NCI-H146 treated with DMSO at 0.1 percent for 48 hours (cell line): ENCODE results near the gene TSEN2.
"Not testable (repeated sequence)": the region's sequence is repeated elsewhere in the genome, so short reads cannot be mapped to it uniquely, and the experiment has no call there.

ENCODE experiments used
- DNase-seq: peaks from one replicate; lab custom pipeline; 2025; ENCODE audit not compliant: unreplicated experiment; lab: John Stamatoyannopoulos, UW

TSEN2 gene

GRCh38 chr3:12451960-12452359, 32.3 kb upstream of the TSEN2 start:
- no peak for DNase-seq

GRCh38 chr3:12452361-12453330, 31.6 kb upstream of the TSEN2 start:
- no peak for DNase-seq

- peak; percentile 23 for DNase-seq
Observed at GRCh38 chr3:12454076-12454815, 30.0 kb upstream of the TSEN2 start.

GRCh38 chr3:12454816-12455121, 29.5 kb upstream of the TSEN2 start:
- no peak for DNase-seq

- DNase-seq: no peak
Observed at GRCh38 chr3:12455740-12456139, 28.5 kb upstream of the TSEN2 start.

- no peak for DNase-seq
Observed at GRCh38 chr3:12456441-12456840, 27.8 kb upstream of the TSEN2 start.

- not testable (repeated sequence) for DNase-seq
Observed at GRCh38 chr3:12457380-12457779, 26.9 kb upstream of the TSEN2 start.

- no peak for DNase-seq
Observed at GRCh38 chr3:12458901-12459300, 25.4 kb upstream of the TSEN2 start.

- DNase-seq: no peak
Observed at GRCh38 chr3:12460127-12460526, 24.2 kb upstream of the TSEN2 start.

GRCh38 chr3:12461097-12461649, 23.1 kb upstream of the TSEN2 start:
- no peak for DNase-seq

- DNase-seq: no peak
Observed at GRCh38 chr3:12462159-12462947, 21.9 kb upstream of the TSEN2 start.

- no peak for DNase-seq
Observed at GRCh38 chr3:12463686-12464085, 20.6 kb upstream of the TSEN2 start.

GRCh38 chr3:12464181-12464580, 20.1 kb upstream of the TSEN2 start:
- DNase-seq: no peak

- DNase-seq: no peak
Observed at GRCh38 chr3:12465151-12465835, 19.0 kb upstream of the TSEN2 start.

- DNase-seq: no peak
Observed at GRCh38 chr3:12465836-12466225, 18.4 kb upstream of the TSEN2 start.

GRCh38 chr3:12467746-12468145, 16.5 kb upstream of the TSEN2 start:
- peak; percentile 46 for DNase-seq

GRCh38 chr3:12468276-12468675, 16.0 kb upstream of the TSEN2 start:
- DNase-seq: no peak

GRCh38 chr3:12468757-12469156, 15.5 kb upstream of the TSEN2 start:
- DNase-seq: no peak

GRCh38 chr3:12469222-12469621, 15.1 kb upstream of the TSEN2 start:
- DNase-seq: not testable (repeated sequence)

- no peak for DNase-seq
Observed at GRCh38 chr3:12470111-12470510, 14.2 kb upstream of the TSEN2 start.

GRCh38 chr3:12470680-12471079, 13.6 kb upstream of the TSEN2 start:
- no peak for DNase-seq
